Stimulated activated CD4-positive, alpha-beta T cell treated with anti-CD3 and anti-CD28 coated beads, Interleukin-2, amount 100 ng/mL, for 24 hours (primary cell): ENCODE results near the gene SLC1A1.
A peak's percentile ranks its signal among the peaks of the same experiment; 100 is the strongest.

ENCODE experiments used
- DNase-seq, 2 donors: peaks; one replicate each; pipeline ENCODE4 v3.0.0-alpha.2; 2020

Gene SLC1A1

DNA sequence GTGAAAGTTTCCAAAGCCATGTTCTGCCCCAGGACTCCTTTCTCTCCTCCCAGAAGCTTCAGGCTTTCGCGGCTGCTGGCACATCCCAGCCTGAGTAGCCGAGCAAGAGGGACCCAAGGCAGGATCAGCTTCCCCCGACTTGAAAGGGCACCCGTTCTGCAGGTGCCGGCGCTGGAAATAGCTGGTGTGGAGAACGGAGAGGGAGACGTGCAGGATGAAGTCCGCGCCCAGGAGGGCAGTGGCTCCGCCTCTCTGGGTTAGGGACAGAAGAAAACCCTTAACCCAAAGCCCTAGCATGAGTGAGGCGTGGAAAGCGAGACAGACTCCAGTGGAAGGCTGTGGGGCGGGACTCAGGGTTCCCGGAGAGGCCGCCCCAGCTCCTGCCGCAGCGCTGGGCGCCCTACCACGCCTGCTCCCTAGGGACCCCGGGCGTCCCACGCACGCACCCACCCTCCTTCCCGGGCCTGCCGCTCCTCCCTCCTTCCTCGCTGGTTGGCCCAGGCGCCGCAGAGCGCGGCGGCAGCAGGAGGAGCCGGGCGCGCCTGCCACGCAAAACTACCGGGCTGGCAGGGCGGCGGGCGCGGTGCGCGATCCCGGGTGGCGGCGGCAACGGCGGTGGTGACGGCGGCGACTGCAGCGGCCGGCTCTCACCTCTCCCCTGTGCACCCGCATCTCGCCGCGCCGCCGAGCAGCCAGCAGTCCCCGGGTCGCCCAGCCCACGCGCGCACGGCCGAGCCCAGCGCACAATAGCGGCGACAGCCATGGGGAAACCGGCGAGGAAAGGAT lies at the start of gene SLC1A1:
TSS of gene SLC1A1 (plus strand) at position 550 of the 786 bp plus-strand sequence. CDS start at position 762, 212 bp downstream.
- DNase-seq = peak; percentile 24 to 48

DNA sequence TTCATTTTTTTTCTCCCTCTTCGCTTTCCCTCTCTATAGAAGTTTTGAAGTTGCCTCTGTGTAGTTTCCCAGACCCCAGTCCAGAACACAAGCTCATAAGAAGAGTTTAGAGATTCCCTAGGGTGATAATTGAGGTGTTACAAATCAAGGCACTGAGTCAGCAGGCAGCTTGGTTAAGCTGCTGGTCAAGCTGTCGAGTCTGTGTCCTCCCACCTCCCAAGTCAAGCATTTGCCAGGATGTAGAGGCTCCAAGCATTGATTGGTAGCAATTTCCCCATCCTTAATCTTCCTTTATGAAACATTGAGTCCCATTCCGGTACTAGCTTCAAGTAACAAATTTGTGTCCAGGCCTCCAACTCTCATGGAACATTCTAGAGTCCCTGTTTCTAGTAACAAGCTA lies 47.5 kb upstream of the SLC1A1 start:
- no peak for DNase-seq

DNA sequence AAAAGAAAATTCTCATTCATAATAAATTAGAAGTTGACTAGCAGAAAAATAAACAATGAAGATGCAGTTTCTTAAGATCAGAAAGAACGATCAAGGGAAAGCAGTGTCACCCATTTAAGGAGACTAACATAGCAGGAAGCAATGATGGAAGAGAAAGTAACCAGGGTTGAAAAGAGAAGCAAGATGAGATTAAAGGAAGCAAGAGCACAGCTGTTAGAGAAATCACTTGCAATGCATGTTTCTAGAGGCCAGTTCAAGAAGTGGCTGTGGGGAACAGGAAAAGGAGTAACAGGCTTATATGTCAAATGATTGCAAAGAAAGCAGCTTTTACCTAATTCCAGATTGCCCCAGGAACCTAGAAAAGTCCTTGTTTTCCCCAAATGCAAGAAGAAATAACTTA lies 46.8 kb upstream of the SLC1A1 start:
- DNase-seq = no peak

DNA sequence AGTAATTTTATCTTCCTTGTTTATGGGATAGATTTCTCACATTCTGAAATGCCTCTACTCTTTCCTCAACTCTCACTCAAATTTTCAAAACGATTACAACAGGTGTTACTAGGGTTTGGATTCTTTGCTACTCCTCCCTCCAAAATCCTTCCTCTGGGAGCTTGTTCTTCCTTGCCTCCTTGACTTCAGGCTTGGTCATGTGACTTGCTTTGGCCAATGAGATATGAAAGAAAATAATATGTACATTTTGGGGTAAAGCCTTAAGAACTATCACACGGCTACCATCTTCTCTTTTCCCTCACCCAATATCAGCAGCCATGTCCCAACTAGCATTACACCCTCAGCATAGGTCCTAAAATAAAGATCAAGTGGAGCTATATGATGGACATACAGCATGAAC lies 28.8 kb upstream of the SLC1A1 start:
- DNase-seq = no peak

DNA sequence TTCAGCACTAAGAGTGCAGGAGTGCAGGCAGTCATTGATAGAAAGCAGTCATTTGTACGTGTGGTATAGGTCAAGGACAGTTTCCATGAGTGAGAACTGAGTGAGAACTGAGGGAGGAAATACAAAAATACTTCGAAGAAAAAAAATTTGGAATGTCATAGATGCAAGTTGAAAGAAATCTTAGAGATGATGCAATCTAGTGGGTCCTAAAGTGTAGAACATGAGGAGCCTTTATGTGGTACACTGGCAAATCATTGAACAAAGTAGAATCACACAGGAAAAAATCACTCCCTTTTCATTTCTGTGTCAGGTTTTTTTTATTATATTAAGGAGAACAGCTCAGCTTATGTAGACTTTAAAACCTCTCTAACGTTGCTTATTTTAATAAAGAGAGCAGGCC lies 26.4 kb upstream of the SLC1A1 start:
- no peak for DNase-seq

DNA sequence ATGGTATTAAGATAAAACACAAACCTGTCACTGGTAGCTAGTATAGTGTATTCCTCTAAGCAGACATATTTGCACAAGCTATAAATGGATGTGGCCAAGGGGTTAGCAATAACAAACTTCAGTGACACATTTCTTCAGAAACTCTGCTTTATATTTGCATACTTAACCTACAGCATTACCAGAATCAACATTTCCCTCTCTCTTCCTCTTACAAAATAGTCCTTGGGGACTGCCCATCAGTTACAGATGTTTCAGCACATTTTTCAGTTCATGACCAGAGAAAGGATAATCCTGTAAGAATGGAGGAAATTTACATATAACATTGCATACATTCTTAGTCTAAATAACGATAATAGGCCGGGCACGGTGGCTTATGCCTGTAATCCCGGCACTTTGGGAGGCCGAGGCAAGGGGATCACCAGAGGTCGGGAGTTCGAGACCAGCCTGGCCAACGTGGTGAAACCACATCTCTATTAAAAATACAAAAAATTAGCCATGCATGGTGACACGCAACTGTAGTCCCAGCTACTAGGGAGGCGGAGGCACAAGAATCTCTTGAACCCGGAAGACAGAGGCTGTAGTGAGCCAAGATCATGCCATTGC lies 25.3 kb upstream of the SLC1A1 start:
- no peak for DNase-seq

DNA sequence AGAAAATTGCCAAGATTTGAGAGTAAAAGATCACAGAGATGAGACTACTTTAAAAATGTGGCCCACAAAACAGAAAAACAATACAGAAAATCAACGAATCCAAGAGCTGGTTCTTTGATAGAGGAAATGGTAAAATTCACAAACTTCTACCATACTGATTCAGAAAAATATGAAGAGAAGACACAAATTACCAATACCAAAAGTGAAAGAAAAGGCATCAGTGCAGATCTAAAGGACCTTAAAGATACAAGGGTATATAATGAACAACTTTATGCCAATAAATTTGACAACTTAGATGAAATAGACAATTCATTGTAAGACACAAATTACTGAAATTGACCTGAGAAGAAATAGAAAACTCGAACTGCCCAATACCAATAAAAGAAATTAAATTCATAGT lies 24.4 kb upstream of the SLC1A1 start:
- DNase-seq = no peak

DNA sequence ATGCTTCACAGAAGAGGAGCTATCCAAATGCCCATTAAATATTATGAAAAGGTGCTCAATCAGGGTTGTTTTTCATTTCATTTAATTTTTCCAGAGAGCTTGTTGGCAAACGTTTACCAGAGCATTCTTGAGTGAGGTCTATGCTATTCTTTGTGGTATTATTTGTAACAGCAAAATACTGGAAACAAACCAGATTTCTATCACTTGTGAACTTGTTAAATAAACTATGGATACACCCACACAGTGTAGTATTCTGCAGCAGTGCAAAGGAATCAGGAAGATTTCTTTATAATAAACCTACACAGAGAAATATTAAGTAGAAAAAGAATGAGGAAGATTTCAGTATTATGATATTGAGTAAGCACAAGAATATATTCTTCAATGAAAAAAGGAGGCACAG lies 15.0 kb upstream of the SLC1A1 start:
- DNase-seq = no peak

DNA sequence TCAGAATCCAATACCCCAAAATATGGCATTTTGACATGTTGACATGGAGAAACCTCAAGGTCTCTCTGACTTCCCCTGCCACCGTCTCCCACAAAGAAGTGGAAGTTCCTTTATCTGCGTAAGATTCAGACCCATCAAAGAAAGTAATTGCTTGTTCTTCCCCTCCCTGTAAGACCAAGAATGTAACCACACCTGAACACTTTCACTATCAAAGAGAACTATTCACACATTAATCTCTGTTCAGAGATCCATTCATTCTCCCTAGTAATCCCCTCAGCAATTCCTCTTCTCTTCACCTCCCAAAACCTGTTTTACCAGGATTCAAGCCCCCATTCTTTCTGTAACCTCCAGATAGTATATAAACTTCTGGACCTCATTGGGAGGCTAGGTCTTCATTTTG lies 4.1 kb upstream of the SLC1A1 start:
- no peak for DNase-seq

DNA sequence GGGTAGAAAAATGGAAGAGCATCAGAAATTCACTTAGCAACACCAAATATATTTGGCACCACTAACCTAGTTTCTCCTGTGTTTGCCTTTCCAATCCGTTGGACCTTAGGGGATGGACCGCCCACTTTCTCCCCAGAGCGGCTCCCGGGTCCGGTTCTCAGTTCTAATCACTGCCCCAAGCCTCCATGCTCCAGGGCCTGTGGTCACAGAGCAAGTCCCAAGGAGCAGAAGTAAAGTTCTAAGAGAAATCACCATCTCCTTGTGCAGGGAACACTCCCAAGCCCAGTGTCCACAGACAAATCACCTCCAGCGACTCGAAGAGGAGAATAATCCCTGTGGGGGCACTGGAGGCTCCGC lies 728 bp upstream of the SLC1A1 start:
- no peak for DNase-seq

DNA sequence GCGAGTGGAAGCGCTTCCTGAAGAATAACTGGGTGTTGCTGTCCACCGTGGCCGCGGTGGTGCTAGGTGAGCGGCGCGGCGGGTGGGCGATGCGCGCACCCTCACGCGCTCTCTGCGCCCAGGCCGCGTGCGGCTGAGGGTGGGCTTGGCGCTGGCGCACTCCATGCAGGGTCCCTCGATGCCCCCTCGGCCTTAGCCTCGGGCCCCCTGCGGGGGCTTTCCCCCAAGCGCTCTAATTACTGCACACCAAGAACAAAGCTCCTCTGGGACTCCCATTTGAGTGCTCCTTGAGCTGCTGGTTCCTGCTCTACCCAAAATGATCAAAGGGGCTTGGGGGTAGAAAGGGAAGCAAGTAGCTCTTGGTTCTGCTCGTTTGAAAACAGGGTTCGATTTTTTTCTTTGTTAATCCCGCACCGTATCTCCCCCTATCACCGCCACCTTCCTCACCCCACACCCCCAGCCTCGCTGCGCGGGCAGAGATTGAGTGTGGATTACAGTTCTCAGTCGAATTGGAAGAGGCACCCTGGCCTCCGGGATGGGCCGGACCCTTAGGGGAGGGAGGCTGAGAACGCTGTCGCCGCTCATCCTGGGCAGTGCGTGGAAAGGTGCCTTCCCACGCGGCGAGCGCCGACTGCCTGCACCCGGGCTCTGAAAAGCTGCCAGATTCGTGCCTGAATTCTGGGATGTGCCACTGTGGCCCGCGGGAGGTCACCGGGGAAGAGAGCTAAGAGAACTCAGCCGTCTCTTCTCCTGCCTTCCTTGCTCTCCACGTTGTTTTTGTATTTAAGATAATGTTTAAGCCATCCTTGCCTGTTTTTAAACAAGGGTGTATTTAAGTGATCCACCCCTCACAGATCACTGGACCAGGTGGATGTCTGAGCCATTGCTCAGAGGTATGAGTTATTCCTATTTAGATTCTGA lies 697 bp downstream of the SLC1A1 start:
- peak in 1 of 2 donors; percentile 8 for DNase-seq

DNA sequence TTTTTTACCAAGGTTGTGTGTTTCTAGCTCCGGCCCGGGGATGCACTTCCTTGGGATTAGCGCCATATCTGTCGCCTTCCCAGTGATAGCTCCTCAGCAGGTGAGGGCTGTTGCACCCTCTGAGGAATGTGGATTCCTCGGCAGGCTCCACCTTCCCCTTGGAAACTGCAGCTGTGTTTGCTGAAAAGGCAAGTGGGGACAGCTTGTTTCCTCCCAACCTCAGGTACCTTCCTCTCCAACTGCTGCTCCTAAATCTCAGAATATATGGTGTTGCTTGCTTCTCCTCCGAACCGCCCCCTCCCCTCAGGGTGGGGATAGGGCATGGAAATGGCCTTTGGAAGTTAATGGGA lies 1.3 kb downstream of the SLC1A1 start:
- DNase-seq = no peak

DNA sequence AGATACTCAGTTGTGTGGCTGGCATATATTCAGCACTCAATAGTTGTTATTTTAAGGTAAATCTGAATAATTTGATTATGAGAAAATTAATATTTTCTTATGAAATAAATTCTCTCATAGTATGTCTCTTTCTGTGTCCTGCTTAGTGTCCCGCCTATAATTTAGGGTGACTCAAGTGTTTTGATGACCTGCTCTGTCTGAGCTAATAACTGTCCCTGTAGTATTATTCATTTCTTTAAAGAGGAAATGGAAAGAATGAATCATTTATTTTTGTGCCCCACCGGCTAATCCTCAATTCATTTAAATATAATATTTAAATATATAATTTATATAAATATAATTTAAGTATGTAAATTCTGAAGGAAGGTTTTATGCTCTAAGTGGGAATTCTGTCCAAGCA lies 4.1 kb downstream of the SLC1A1 start:
- no peak for DNase-seq

DNA sequence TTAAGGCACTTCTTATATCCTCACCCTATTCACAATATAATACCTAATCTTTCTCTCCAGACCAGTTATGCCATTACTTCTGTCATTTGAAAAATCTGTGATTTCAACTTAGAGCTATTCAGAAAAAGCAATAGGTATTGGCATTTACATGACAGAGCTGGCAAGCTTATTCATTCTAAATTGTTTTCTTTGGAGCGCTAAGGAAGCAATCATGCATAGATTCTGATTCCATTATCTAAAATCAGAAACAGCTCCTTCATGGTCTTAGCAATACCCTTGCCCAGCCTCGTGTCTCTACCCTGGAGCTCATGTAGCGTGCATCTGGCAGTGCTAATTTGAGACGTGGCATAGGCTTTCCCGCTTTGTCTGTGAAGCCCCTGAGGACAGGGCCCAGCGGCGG lies 4.5 kb downstream of the SLC1A1 start:
- DNase-seq = no peak

DNA sequence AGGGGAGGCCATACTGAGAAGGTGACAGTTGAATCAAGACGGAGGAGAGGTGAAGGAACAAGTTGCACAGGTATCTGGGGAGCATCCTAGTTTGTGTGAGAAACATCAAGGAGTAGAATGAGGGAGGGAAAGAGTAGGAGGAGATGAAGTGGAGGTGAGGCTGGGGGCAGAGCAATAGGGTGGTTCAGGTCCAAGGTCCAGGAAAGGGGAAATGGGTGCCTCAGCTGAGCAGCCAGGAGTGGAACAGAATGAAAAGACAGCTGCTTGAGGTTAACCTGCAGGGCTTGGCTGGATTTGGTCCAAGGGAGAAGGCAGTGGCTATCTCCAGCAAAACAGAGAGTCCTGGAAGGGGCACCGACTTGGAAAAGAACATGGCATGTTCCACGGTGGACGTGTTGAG lies 5.3 kb downstream of the SLC1A1 start:
- DNase-seq = no peak

DNA sequence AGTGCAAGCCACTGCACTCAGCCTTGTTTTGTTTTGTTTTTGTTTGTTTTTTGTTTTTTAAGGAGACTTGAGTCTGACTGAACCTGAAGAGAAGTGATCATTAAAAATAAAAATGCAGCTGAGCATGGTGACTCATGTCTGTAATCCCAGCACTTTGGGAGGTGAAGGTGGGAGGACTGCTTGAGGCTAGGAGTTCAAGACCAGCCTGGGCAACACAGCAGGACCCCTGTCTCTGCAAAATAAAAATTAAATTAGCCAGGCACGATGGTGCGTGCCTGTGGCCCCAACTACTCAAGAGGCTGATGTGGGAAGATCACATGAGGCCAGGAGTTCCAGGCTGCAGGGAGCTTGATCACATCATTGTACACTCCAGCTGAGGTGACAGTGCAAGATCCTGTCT lies 6.2 kb downstream of the SLC1A1 start:
- no peak for DNase-seq

DNA sequence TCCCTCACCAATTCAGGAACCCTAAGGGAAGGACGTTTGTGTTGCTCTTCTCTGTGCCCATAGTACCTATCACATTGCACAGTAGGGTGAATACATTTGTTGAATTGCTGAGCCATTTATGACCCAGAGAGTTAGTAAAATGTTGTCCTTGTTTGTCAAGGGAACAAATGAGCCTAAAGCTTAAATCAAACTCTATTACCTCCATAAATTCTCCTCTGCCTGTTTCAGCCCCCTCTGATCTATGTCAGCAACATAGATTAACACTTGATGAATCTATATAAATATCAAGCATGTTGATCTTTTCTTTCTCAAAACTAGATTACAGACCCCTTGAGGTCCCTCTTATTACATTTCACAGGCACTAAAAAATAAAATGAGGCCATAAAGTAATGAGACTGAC lies 7.1 kb downstream of the SLC1A1 start:
- DNase-seq = no peak

DNA sequence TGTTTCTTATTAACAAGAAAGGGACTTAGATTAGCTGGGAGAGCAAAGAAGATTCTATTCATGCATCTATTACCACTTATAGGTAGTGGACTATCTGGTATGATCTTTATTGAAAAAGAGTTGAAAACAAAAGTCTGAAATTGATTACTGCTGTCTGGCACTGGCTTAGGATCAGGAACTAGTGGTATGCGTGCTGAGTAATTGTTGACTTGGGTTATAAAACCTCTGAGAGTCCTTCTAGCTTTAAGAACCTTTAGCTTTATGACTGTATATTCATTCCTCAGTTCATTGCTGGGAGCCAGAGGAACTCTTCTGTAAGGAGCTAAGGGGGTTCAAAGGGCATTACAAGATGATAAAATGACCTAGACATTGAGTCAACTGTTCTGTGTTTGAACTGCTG lies 7.6 kb downstream of the SLC1A1 start:
- DNase-seq = no peak

DNA sequence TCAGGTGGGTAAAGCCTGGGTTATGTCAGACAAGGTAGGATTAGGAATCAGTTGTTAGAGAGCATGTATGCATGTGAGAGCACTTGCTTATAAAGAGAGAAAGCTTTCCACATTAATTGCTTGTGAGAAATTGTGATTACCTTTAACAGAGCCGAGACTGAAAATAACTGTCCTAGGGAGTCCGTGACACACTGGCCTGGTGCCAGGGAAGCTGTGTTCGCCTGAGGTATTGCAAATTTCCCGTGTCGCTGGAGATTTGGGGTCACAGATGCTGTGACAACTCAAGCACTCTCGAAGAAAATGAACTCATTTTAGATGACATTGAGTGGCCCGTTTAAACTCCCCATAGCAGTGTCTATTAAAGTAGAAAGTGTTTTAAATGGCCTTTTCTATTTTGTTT lies 9.6 kb downstream of the SLC1A1 start:
- no peak for DNase-seq

DNA sequence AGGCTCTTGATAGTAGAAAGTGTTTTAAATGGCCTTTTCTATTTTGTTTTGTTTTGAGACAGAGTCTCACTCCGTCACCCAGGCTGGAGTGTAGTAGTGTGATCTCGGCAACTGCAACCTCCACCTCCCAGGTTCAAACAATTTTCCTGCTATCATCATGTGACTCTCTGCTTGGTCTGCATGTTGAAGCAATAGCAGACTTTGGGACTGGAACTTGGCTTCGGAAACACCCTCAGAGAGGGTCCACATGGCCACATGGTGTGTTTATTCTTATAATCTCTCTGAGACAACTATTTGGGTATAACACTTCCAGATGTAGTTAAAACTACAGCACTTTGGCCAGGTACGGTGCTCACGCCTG lies 10.9 kb downstream of the SLC1A1 start:
- no peak for DNase-seq

DNA sequence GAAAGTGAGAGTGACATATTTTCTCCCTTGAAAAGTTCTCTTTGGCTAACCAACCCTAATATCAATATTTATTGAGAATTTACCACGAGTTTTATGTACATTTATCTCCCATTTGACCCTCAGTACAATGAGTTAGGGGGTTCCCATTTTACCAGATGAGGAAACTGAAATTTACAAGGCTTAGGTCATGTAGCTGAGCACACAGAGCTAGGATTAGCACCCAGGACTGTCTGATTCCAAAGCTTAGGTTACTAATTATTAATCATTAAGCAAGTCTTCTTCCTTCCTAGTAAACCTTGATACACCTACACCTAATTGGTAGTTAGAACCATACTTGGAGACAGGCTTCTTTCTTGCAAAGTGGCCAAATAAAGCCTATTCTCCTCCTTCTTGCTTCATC lies 12.2 kb downstream of the SLC1A1 start:
- no peak for DNase-seq

DNA sequence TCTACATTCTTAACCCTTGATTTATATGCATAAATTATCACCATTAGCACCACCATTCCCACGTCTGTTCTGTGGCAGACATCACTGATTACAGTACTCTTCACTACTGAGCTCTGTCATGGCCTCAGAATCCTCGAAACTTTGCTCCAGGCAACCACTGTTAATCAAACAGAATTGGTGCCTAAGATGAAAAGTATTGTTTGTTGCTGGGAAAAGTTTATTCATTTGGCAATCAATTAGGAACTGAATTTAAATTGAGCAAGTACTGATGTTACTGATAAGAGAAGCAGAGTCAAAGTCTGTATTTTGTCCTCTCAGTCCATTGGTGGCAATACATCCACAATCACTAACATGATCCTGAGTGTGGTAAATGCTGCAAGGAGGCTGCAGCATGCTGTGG lies 12.8 kb downstream of the SLC1A1 start:
- DNase-seq = no peak

DNA sequence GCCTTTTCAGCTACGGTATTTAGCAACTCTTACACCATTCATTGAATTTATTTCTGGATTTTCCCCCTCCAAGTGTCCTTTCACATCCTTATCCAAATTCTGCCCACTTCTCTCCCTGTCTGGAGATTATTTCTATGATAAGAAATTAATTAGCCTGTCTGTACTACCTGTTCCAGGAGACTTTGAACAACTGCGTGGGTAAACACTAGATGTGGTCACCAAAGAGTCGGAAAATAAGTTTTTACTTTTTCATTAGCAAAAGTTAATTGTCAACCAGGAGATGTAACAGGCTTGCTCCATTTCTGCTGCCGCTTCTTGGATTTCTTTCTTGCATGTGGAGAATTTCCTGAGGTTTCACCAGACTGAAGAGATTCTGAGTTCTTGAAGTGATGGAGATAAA lies 14.0 kb downstream of the SLC1A1 start:
- no peak for DNase-seq

DNA sequence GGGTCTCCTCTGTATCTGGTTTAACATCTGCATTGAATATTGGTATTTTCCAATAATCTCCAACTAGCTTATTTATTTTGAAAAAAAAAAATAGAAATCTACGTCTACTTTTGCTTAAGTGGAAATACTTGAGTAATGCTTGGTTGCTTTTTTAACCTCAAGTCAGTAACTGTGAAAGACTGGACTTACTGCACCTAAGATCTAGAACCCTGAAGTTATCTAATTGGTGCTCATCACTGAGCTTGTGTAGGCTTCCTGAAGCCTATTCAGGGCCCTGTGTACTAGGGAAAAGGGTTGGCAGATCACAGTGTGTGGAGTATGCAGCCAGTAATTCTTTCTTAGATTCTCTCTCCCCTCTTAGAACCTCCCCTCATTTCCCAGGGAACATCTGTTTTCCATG lies 16.2 kb downstream of the SLC1A1 start:
- DNase-seq = no peak
